ENCODE results near the gene CYTH4. TPM values are rescaled to one million over a fixed set of nuclear protein-coding genes. Genes with fewer than 3 reads are reported as not detected.

The CYTH4 gene
- total RNA-seq, 4 donors from 2014 or later, result 13.5 to 75.9 (median 22.5) TPM

DNA sequence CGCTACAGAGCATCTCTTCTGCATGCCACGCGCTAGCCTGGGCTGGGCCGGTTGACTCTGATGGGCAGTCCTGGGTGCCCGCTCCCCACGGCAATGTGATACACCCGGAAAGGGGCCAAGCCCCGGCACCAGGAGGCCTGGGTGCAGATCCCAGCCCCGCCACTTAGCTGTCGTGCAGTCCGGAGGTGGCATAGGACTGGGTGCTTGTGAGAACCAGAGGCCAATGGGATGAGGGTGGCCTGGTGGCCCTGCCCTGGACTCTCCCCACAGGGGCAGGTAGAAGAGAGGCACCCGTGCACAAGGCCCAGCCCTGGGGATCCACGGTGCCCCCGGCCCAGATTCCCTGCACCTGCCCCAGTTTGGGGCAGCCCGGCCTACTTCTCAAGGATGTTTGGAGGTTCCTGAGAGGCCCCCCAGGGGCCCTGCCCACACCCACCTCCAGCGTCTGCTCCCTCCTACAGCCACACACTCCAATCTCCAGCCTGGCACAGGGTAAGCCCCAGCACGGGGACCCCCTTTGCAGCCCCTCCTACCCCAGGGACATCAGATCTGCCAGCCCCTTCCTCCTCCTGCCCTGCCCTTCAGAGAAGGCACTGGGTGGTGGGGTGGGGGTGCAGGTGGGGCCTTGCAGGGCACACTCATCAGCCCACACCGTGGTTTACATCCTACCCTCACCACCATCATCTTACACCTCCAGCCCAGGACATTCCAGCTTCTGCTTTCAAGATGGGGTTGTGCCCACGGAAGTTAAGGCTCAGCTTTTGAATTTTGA, 66.9 kb downstream of the CYTH4 start:
- Histone ChIP-seq H3K27me3 (no peaks in the 10 kb centered on the region), H3K36me3 (no peaks in the 10 kb centered on the region), H3K4me3 (no peak overlapping the region), H3K4me1 (no peaks in the 10 kb centered on the region), H3K27ac (no peak overlapping the region), H3K9me3 (no peaks in the 10 kb centered on the region)
- DNase-seq, result no peak
- TF ChIP-seq, protein P1, sequence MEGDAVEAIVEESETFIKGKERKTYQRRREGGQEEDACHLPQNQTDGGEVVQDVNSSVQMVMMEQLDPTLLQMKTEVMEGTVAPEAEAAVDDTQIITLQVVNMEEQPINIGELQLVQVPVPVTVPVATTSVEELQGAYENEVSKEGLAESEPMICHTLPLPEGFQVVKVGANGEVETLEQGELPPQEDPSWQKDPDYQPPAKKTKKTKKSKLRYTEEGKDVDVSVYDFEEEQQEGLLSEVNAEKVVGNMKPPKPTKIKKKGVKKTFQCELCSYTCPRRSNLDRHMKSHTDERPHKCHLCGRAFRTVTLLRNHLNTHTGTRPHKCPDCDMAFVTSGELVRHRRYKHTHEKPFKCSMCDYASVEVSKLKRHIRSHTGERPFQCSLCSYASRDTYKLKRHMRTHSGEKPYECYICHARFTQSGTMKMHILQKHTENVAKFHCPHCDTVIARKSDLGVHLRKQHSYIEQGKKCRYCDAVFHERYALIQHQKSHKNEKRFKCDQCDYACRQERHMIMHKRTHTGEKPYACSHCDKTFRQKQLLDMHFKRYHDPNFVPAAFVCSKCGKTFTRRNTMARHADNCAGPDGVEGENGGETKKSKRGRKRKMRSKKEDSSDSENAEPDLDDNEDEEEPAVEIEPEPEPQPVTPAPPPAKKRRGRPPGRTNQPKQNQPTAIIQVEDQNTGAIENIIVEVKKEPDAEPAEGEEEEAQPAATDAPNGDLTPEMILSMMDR (IDR thresholded peaks at IDR 0.05), result no peak
- TF ChIP-seq POLR2A (IDR thresholded peaks at IDR 0.05), result no peak

GRCh38 chr22:37351232-37351631, 68.9 kb downstream of the CYTH4 start:
- Histone ChIP-seq H3K4me1 (no peaks in the 10 kb centered on the region), H3K9me3 (no peaks in the 10 kb centered on the region), H3K4me3 (no peak overlapping the region), H3K36me3 (no peaks in the 10 kb centered on the region), H3K27me3 (no peaks in the 10 kb centered on the region), H3K27ac (no peak overlapping the region)
- DNase-seq, result no peak
- TF ChIP-seq, protein P1 (IDR thresholded peaks at IDR 0.05), result no peak
- TF ChIP-seq POLR2A (IDR thresholded peaks at IDR 0.05), result no peak

- no peak for TF ChIP-seq POLR2A (IDR thresholded peaks at IDR 0.05)
- TF ChIP-seq, protein P1 (IDR thresholded peaks at IDR 0.05), result no peak
- Histone ChIP-seq H3K27ac (no peak overlapping the region), H3K4me3 (no peak overlapping the region), H3K36me3 (no peaks in the 10 kb centered on the region), H3K9me3 (no peaks in the 10 kb centered on the region), H3K27me3 (no peaks in the 10 kb centered on the region), H3K4me1 (no peaks in the 10 kb centered on the region)
- DNase-seq, result no peak
These were observed 70.2 kb downstream of the CYTH4 start for GRCh38 chr22:37352481-37352880.

DNA sequence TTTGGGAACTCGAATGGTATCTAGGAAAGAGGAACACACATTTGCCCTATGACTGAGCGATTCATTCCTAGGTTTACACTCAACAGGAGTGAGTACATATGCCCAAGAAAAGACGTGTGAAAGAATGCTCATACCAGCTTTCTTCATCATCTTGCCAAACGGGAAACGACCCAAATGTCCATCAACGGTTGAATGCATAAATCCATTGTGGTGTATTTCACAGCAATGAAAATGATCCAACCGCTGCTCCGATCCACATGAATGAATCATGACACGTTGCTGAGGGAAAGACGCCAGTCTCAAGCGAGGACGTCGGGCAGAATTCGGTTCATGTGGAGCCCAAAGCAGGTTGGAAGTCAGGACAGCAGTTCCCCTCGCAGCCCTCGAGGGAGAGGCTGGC, 71.5 kb downstream of the CYTH4 start:
- H3K4me3 ChIP-seq, result no peak overlapping the region
- H3K4me1 ChIP-seq, result no peaks in the 10 kb centered on the region
- H3K27me3 ChIP-seq, result no peaks in the 10 kb centered on the region
- TF ChIP-seq, protein P1 (IDR thresholded peaks at IDR 0.05), result no peak
- no peak for TF ChIP-seq POLR2A (IDR thresholded peaks at IDR 0.05)
- H3K9me3 ChIP-seq, result no peaks in the 10 kb centered on the region
- no peak for DNase-seq
- H3K36me3 ChIP-seq, result no peaks in the 10 kb centered on the region
- no peak overlapping the region for H3K27ac ChIP-seq

DNA sequence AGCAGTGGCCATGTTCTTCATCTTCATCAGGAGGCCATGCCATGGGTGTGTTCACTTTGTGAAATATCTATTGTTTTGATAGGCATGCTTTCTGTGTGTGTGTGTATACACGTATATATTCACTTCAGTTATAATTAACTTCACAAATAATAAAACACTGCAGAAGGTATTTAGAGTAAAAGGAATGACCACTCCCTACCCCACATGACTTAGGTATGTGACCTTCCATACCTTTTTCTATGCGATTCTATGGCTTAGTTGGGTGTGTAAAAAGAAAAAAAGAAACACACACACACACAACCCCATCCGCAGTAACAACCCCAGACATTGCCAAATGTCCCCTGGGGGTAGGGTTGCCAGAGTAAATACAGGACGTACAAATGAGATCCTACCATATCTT, 72.0 kb downstream of the CYTH4 start:
- no peak for DNase-seq
- H3K4me3 ChIP-seq, result no peak overlapping the region

More for the DNA sequence above, 72.0 kb downstream of the CYTH4 start:
- no peak overlapping the region for H3K27ac ChIP-seq
- H3K27me3 ChIP-seq, result no peaks in the 10 kb centered on the region
- no peaks in the 10 kb centered on the region for H3K36me3 ChIP-seq
- no peaks in the 10 kb centered on the region for H3K4me1 ChIP-seq
- TF ChIP-seq POLR2A (IDR thresholded peaks at IDR 0.05), result no peak
- TF ChIP-seq, protein P1 (IDR thresholded peaks at IDR 0.05), result no peak
- no peaks in the 10 kb centered on the region for H3K9me3 ChIP-seq

Measured in Peyer's patch (tissue), 4 donors.